Upper lobe of left lung (tissue), 4 donors: Measurements from ENCODE around the gene PRPF18.

Source experiments
- EP300 ChIP-seq, 4 donors: sonication (generic); formaldehyde crosslinking; IDR thresholded peaks; one replicate each; pipeline ENCODE4 v1.5.1; 2017; ENCODE audit warnings: antibody characterized with exemption in 4 of 4, control low read depth in 2 of 4
- POLR2A ChIP-seq, 4 donors: fragments of 450-650 bp; IDR thresholded peaks; one replicate each; pipeline ENCODE4 v1.5.1; 2016 to 2017; ENCODE audit warnings: antibody characterized with exemption in 4 of 4, mild to moderate bottlenecking in 2 of 4
- TF ChIP-seq, protein P1 (sequence below), 6 experiments: fragments of 450-650 bp in 4 of 6; fragments of 200-600 bp in 2 of 6; sonication (generic) in 2 of 6; IDR thresholded peaks; one replicate each; pipeline ENCODE4 v1.5.1; 2016 to 2019; ENCODE audit warnings: antibody characterized with exemption in 6 of 6

DNA sequence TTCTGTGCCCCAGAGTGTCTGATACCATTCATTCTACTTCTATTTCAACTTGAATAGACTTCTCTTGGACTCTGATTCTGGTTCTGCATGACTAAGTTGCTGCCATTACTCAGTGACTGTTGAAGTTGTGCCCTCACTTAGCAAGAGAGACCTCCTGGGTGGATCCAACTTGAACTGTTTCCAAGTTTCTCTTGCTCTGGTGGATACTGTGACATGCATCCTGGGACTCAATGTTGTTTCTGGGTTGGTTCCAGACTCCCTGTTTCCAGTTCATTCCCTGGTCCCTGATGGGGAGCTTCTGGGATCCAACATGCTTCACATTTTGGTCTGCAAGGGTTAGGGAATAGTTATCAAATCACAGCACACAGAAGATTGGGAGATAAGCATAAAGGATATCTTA lies 26.2 kb upstream of the PRPF18 start:
- TF ChIP-seq, protein P1, sequence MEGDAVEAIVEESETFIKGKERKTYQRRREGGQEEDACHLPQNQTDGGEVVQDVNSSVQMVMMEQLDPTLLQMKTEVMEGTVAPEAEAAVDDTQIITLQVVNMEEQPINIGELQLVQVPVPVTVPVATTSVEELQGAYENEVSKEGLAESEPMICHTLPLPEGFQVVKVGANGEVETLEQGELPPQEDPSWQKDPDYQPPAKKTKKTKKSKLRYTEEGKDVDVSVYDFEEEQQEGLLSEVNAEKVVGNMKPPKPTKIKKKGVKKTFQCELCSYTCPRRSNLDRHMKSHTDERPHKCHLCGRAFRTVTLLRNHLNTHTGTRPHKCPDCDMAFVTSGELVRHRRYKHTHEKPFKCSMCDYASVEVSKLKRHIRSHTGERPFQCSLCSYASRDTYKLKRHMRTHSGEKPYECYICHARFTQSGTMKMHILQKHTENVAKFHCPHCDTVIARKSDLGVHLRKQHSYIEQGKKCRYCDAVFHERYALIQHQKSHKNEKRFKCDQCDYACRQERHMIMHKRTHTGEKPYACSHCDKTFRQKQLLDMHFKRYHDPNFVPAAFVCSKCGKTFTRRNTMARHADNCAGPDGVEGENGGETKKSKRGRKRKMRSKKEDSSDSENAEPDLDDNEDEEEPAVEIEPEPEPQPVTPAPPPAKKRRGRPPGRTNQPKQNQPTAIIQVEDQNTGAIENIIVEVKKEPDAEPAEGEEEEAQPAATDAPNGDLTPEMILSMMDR (IDR thresholded peaks at IDR 0.05) = no peak
- TF ChIP-seq EP300 (IDR thresholded peaks at IDR 0.05) = no peak
- TF ChIP-seq POLR2A (IDR thresholded peaks at IDR 0.05) = no peak
